Hepatocyte (in vitro differentiated cells): Measurements from ENCODE around the gene INSR.

Experiments used
- EZH2 ChIP-seq: fragments of 200-600 bp; sonication (generic); IDR thresholded peaks from 2 replicates; pipeline ENCODE4 v1.6.1; 2016; ENCODE audit warnings: antibody characterized with exemption, mild to moderate bottlenecking, borderline replicate concordance
- TF ChIP-seq, protein P1 (sequence below): fragments of 200-600 bp; sonication (generic); IDR thresholded peaks from 2 replicates; pipeline ENCODE4 v1.5.1; 2016; ENCODE audit warnings: antibody characterized with exemption, mild to moderate bottlenecking; ENCODE audit not compliant: poor library complexity

GRCh38 chr19:7219056-7219455, 75.2 kb downstream of the INSR start:
- TF ChIP-seq EZH2, result no peak
- TF ChIP-seq, protein P1, sequence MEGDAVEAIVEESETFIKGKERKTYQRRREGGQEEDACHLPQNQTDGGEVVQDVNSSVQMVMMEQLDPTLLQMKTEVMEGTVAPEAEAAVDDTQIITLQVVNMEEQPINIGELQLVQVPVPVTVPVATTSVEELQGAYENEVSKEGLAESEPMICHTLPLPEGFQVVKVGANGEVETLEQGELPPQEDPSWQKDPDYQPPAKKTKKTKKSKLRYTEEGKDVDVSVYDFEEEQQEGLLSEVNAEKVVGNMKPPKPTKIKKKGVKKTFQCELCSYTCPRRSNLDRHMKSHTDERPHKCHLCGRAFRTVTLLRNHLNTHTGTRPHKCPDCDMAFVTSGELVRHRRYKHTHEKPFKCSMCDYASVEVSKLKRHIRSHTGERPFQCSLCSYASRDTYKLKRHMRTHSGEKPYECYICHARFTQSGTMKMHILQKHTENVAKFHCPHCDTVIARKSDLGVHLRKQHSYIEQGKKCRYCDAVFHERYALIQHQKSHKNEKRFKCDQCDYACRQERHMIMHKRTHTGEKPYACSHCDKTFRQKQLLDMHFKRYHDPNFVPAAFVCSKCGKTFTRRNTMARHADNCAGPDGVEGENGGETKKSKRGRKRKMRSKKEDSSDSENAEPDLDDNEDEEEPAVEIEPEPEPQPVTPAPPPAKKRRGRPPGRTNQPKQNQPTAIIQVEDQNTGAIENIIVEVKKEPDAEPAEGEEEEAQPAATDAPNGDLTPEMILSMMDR, result no peak
